Smooth muscle cell (in vitro differentiated cells): ENCODE data around the gene DEGS1. TPM values are rescaled to one million over a fixed set of nuclear protein-coding genes. Genes with fewer than 3 reads are reported as not detected.

ENCODE experiments used
- DNase-seq: peaks from one replicate; lab custom pipeline; 2025; ENCODE audit not compliant: unreplicated experiment; lab: John Stamatoyannopoulos, UW
- H2AFZ ChIP-seq: fragments of 200-600 bp; sonication (generic); 2 replicates; pipeline ENCODE4 v1.6.0; 2016; ENCODE audit warnings: antibody characterized with exemption, low read depth, mild to moderate bottlenecking
- H3F3A ChIP-seq: fragments of 200-600 bp; sonication (generic); 2 replicates; pipeline ENCODE4 v1.6.0; 2017; ENCODE audit warnings: antibody characterized with exemption, low read depth
- H3K27ac ChIP-seq: fragments of 200-600 bp; sonication (generic); 2 replicates; pipeline ENCODE4 v1.5.1; 2016; ENCODE audit warnings: low read depth, mild to moderate bottlenecking
- H3K27me3 ChIP-seq: fragments of 200-600 bp; sonication (generic); 2 replicates; pipeline ENCODE4 v1.6.1; 2016; ENCODE audit warnings: low read depth, mild to moderate bottlenecking
- H3K36me3 ChIP-seq: fragments of 200-600 bp; sonication (generic); 2 replicates; pipeline ENCODE4 v1.5.1; 2016; ENCODE audit warnings: low read depth
- H3K4me1 ChIP-seq: fragments of 200-600 bp; sonication (generic); 2 replicates; pipeline ENCODE4 v1.5.1; 2016; ENCODE audit warnings: low read depth
- H3K4me2 ChIP-seq: fragments of 200-600 bp; sonication (generic); 2 replicates; pipeline ENCODE4 v1.6.0; 2016; ENCODE audit warnings: mild to moderate bottlenecking
- H3K4me3 ChIP-seq: fragments of 200-600 bp; sonication (generic); 2 replicates; pipeline ENCODE4 v1.5.1; 2016; ENCODE audit warnings: mild to moderate bottlenecking
- H3K79me2 ChIP-seq: fragments of 200-600 bp; sonication (generic); 2 replicates; pipeline ENCODE4 v1.6.0; 2016; ENCODE audit warnings: low read depth, mild to moderate bottlenecking
- H3K9ac ChIP-seq: fragments of 200-600 bp; sonication (generic); 2 replicates; pipeline ENCODE4 v1.6.0; 2016; ENCODE audit warnings: low read depth
- H3K9me3 ChIP-seq: fragments of 200-600 bp; sonication (generic); replicated peaks from 2 replicates; pipeline ENCODE4 v1.5.1; 2016; ENCODE audit warnings: low read depth
- H4K20me1 ChIP-seq: fragments of 200-600 bp; sonication (generic); 2 replicates; pipeline ENCODE4 v1.6.0; 2016; ENCODE audit warnings: low read depth
- whole genome bisulfite sequencing: methylation state at CpG from one replicate; pipeline ENCODE4 v1.1.7; 2016; ENCODE audit warnings: low lambda C conversion rate; 5-methylcytosine and 5-hydroxymethylcytosine counted together
- polyA plus RNA-seq: library from polyadenylated mRNA; unstranded; fragments of >200 nt; fragmentation: Nextera tagmentation; extraction: Ambion mirVana; gene quantifications from 2 replicates; pipeline ENCODE4 v1.2.1, GENCODE V29; 2016
- total RNA-seq: library from RNA; depleted of rRNA; stranded (reverse); fragments of >200 nt; gene quantifications from 2 replicates; pipeline ENCODE4 v1.2.3, GENCODE V29; 2014
- TF ChIP-seq, protein P1 (sequence below): fragments of 200-600 bp; sonication (generic); IDR thresholded peaks from 2 replicates; pipeline ENCODE4 v1.5.1; 2017; ENCODE audit warnings: borderline replicate concordance, mild to moderate bottlenecking, antibody characterized with exemption; ENCODE audit not compliant: insufficient read depth, poor library complexity, severe bottlenecking

The DEGS1 gene
- total and polyA plus RNA-seq, 2 experiments from 2014 or later, result 188 TPM

DNA sequence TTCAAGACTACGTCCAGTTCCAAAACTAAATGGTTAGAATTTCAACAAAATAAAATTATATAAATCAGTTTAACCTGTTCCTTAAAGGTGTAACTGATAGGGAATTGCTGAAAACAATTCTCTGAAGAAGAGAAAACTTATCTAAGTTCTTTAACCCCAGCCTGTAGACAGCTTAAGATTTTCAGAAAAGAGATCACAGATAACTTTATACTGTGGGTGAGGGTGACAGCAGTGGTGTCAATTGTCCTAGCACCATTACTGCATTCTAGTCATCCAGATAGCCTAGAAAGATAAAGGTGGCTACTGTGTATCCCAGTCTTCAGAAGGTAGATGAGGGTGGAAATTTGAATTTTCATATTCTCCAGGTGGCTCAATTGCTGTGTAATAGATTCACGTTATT lies 19.7 kb upstream of the DEGS1 start:
- H3K4me3 ChIP-seq, result no peak overlapping the region
- no peaks in the 10 kb centered on the region for H3K79me2 ChIP-seq
- H3K27ac ChIP-seq, result no peak overlapping the region
- no peak for DNase-seq
- H3K9me3 ChIP-seq, result no peaks in the 10 kb centered on the region
- H3K4me1 ChIP-seq, result no peaks in the 10 kb centered on the region
- TF ChIP-seq, protein P1, sequence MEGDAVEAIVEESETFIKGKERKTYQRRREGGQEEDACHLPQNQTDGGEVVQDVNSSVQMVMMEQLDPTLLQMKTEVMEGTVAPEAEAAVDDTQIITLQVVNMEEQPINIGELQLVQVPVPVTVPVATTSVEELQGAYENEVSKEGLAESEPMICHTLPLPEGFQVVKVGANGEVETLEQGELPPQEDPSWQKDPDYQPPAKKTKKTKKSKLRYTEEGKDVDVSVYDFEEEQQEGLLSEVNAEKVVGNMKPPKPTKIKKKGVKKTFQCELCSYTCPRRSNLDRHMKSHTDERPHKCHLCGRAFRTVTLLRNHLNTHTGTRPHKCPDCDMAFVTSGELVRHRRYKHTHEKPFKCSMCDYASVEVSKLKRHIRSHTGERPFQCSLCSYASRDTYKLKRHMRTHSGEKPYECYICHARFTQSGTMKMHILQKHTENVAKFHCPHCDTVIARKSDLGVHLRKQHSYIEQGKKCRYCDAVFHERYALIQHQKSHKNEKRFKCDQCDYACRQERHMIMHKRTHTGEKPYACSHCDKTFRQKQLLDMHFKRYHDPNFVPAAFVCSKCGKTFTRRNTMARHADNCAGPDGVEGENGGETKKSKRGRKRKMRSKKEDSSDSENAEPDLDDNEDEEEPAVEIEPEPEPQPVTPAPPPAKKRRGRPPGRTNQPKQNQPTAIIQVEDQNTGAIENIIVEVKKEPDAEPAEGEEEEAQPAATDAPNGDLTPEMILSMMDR, result no peak
- H3K36me3 ChIP-seq, result peaks cover 8% of the 10 kb centered on the region
- no peak overlapping the region for H3K9ac ChIP-seq
- H3K27me3 ChIP-seq, result no peaks in the 10 kb centered on the region
- H3K4me2 ChIP-seq, result no peak overlapping the region
- WGBS, result 76% methylated on average over 2 of the region's 2 CpGs
- peaks cover 4% of the 10 kb centered on the region for H3F3A ChIP-seq
- H2AFZ ChIP-seq, result no peak overlapping the region
- H4K20me1 ChIP-seq, result no peaks in the 10 kb centered on the region

DNA sequence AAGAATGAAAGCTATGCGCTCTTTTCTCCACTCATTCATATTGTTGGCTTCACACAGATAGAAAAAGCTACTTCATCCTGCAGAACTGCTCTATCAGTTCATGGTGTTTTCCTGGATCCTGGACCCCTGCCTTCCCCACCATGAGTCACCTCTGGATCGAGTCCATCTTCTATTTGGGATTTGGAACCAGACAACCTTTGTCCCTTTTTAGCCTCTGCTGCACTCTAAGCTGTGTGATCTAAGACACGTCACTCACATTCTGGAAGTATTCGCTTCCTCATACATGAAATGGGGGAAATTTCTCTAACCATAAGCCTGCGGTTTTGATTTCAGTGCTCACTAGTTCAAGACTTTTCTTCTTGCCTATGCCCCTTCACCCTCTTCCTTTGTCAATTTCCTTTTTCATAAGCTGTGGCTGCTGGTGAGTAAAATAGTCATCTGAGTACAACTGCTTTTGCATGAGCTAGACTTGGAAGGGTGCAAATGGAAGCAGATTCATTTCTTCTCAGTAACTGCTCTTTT lies 14.1 kb upstream of the DEGS1 start:
- no peaks in the 10 kb centered on the region for H3K36me3 ChIP-seq
- TF ChIP-seq, protein P1, result no peak
- H3K79me2 ChIP-seq, result no peaks in the 10 kb centered on the region
- H3K4me3 ChIP-seq, result no peak overlapping the region
- H3K9me3 ChIP-seq, result no peaks in the 10 kb centered on the region
- H3F3A ChIP-seq, result peaks cover 9% of the 10 kb centered on the region
- no peaks in the 10 kb centered on the region for H3K4me1 ChIP-seq
- H2AFZ ChIP-seq, result no peak overlapping the region
- WGBS, result 69% methylated on average over 5 of the region's 5 CpGs
- no peak for DNase-seq
- no peak overlapping the region for H3K9ac ChIP-seq
- no peaks in the 10 kb centered on the region for H4K20me1 ChIP-seq
- H3K4me2 ChIP-seq, result no peak overlapping the region
- H3K27me3 ChIP-seq, result no peaks in the 10 kb centered on the region
- H3K27ac ChIP-seq, result no peak overlapping the region

DNA sequence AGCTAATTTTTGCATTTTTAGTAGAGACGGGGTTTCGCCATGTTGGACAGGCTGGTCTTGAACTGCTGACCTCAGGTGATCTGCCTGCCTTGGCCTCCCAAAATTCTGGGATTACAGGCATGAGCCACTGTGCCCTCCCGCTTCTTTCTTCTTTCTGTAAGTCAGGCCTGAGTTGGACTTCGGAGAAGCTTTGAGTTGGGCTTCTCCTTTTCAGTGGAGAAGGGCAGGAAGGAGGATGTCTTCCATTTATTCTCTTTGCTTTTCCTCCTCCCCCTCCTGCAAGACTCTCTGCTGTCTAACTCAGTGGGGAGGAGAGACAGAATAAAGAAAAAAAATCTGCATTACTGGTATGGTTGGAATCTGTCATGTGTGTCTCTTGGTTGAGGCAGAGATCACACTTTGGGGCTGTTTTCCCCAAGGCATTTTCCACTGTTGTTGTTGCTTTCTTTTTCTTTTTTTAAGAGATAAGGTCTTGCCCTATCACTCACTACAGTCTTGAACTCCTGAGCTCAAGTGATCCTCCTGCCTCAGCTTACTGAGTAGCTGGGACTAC lies 13.2 kb upstream of the DEGS1 start:
- no peaks in the 10 kb centered on the region for H3K4me1 ChIP-seq
- TF ChIP-seq, protein P1, result no peak
- DNase-seq, result no peak
- no peaks in the 10 kb centered on the region for H3K9me3 ChIP-seq
- 91% methylated on average over 4 of the region's 4 CpGs for WGBS
- H3K4me2 ChIP-seq, result no peak overlapping the region
- no peaks in the 10 kb centered on the region for H3K27me3 ChIP-seq
- H3K27ac ChIP-seq, result no peak overlapping the region
- H3K4me3 ChIP-seq, result no peak overlapping the region
- H4K20me1 ChIP-seq, result no peaks in the 10 kb centered on the region
- no peaks in the 10 kb centered on the region for H3K36me3 ChIP-seq
- no peak overlapping the region for H2AFZ ChIP-seq
- no peaks in the 10 kb centered on the region for H3K79me2 ChIP-seq
- no peak overlapping the region for H3K9ac ChIP-seq
- H3F3A ChIP-seq, result peaks cover 6% of the 10 kb centered on the region

DNA sequence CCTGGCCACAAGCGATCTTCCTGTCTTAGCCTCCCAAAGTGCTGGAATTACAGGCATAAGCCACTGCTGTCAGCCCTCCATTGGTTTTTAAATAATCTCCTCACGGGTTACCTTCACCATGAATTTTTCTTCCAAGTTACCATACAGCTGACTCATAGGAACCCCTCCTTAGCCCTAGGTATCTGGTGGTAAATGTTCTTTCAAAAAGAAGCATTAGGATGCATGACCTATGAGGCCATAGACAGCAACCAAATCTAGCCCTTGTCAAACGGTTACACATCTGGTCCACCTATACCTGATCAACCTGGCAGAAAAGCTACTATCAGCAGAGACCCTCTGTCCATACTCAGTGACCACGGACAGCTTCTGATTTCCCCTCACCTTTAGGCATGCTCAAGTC lies 12.7 kb upstream of the DEGS1 start:
- DNase-seq, result no peak
- H2AFZ ChIP-seq, result no peak overlapping the region
- WGBS, result 80% methylated on average over 4 of the region's 4 CpGs

More for the DNA sequence above, 12.7 kb upstream of the DEGS1 start:
- no peak overlapping the region for H3K4me3 ChIP-seq
- H4K20me1 ChIP-seq, result no peaks in the 10 kb centered on the region
- H3K4me1 ChIP-seq, result no peaks in the 10 kb centered on the region
- H3K27ac ChIP-seq, result no peak overlapping the region
- H3K9ac ChIP-seq, result no peak overlapping the region
- TF ChIP-seq, protein P1, result no peak
- no peaks in the 10 kb centered on the region for H3K36me3 ChIP-seq
- H3K79me2 ChIP-seq, result no peaks in the 10 kb centered on the region
- H3K27me3 ChIP-seq, result no peaks in the 10 kb centered on the region
- no peaks in the 10 kb centered on the region for H3K9me3 ChIP-seq
- peaks cover 6% of the 10 kb centered on the region for H3F3A ChIP-seq
- H3K4me2 ChIP-seq, result no peak overlapping the region
